Measurements from ENCODE around the gene TMEM94.
"Not testable (repeated sequence)": the region's sequence is repeated elsewhere in the genome, so short reads cannot be mapped to it uniquely, and the experiment has no call there.

TMEM94 gene

GRCh38 chr17:75430159-75430974 is 26.1 kb upstream of the TMEM94 start:
- Histone ChIP-seq H3K4me2 (ENCODE audit: low read length) (peak overlapping the region; percentile 38), H3K9me3 (replicated peaks; ENCODE audit: low read length) (no peaks in the 10 kb centered on the region), H3K27me3 (ENCODE audit: control insufficient read depth, insufficient read depth, low read length) (peaks cover 5% of the 10 kb centered on the region), H3K4me3 (ENCODE audit: low read length) (peak overlapping the region; percentile 14), H3K36me3 (ENCODE audit: insufficient read depth, low read length) (no peaks in the 10 kb centered on the region), H3K9ac (ENCODE audit: low read depth, low read length) (peak overlapping the region; percentile 58), H3K4me1 (ENCODE audit: control insufficient read depth, insufficient read depth, low read length) (peaks cover 26% of the 10 kb centered on the region)

GRCh38 chr17:75433218-75433783 is 23.1 kb upstream of the TMEM94 start:
- H3K4me3 ChIP-seq (ENCODE audit: low read length) = no peak overlapping the region
- H3K36me3 ChIP-seq (ENCODE audit: insufficient read depth, low read length) = no peaks in the 10 kb centered on the region
- peaks cover 5% of the 10 kb centered on the region for H3K27me3 ChIP-seq (ENCODE audit: control insufficient read depth, insufficient read depth, low read length)
- peaks cover 23% of the 10 kb centered on the region for H3K4me1 ChIP-seq (ENCODE audit: control insufficient read depth, insufficient read depth, low read length)
- no peak overlapping the region for H3K4me2 ChIP-seq (ENCODE audit: low read length)
- no peaks in the 10 kb centered on the region for H3K9me3 ChIP-seq (replicated peaks; ENCODE audit: low read length)
- no peak overlapping the region for H3K9ac ChIP-seq (ENCODE audit: low read depth, low read length)

- H3K4me1 ChIP-seq (ENCODE audit: control insufficient read depth, insufficient read depth, low read length) = peaks cover 13% of the 10 kb centered on the region
Observed at GRCh38 chr17:75434433-75434832, 22.0 kb upstream of the TMEM94 start.

GRCh38 chr17:75437404-75437803 is 19.0 kb upstream of the TMEM94 start:
- H3K4me2 ChIP-seq (ENCODE audit: low read length); H3K4me1 ChIP-seq (ENCODE audit: control insufficient read depth, insufficient read depth, low read length); H3K4me3 ChIP-seq (ENCODE audit: low read length); H3K9ac ChIP-seq (ENCODE audit: low read depth, low read length); H3K9me3 ChIP-seq (replicated peaks; ENCODE audit: low read length); H3K36me3 ChIP-seq (ENCODE audit: insufficient read depth, low read length); H3K27me3 ChIP-seq (ENCODE audit: control insufficient read depth, insufficient read depth, low read length): not testable (repeated sequence)

More at GRCh38 chr17:75434433-75434832, 22.0 kb upstream of the TMEM94 start:
- not testable (repeated sequence) for H3K9ac ChIP-seq (ENCODE audit: low read depth, low read length); H3K9me3 ChIP-seq (replicated peaks; ENCODE audit: low read length); H3K4me3 ChIP-seq (ENCODE audit: low read length); H3K4me2 ChIP-seq (ENCODE audit: low read length); H3K27me3 ChIP-seq (ENCODE audit: control insufficient read depth, insufficient read depth, low read length); H3K36me3 ChIP-seq (ENCODE audit: insufficient read depth, low read length)

- no peaks in the 10 kb centered on the region for H3K36me3 ChIP-seq (ENCODE audit: insufficient read depth, low read length)
- H3K9me3 ChIP-seq (replicated peaks; ENCODE audit: low read length) = no peaks in the 10 kb centered on the region
- no peak overlapping the region for H3K4me2 ChIP-seq (ENCODE audit: low read length)
- H3K9ac ChIP-seq (ENCODE audit: low read depth, low read length) = no peak overlapping the region
- no peaks in the 10 kb centered on the region for H3K27me3 ChIP-seq (ENCODE audit: control insufficient read depth, insufficient read depth, low read length)
- no peak overlapping the region for H3K4me3 ChIP-seq (ENCODE audit: low read length)
- H3K4me1 ChIP-seq (ENCODE audit: control insufficient read depth, insufficient read depth, low read length) = peaks cover 6% of the 10 kb centered on the region
Observed at GRCh38 chr17:75439287-75439686, 17.1 kb upstream of the TMEM94 start.

- Histone ChIP-seq H3K4me2 (ENCODE audit: low read length) (no peak overlapping the region), H3K9me3 (replicated peaks; ENCODE audit: low read length) (no peaks in the 10 kb centered on the region), H3K27me3 (ENCODE audit: control insufficient read depth, insufficient read depth, low read length) (no peaks in the 10 kb centered on the region), H3K36me3 (ENCODE audit: insufficient read depth, low read length) (no peaks in the 10 kb centered on the region), H3K9ac (ENCODE audit: low read depth, low read length) (no peak overlapping the region), H3K4me1 (ENCODE audit: control insufficient read depth, insufficient read depth, low read length) (peaks cover 10% of the 10 kb centered on the region), H3K4me3 (ENCODE audit: low read length) (no peak overlapping the region)
Observed at GRCh38 chr17:75440738-75441448, 15.5 kb upstream of the TMEM94 start.

- Histone ChIP-seq H3K9ac (ENCODE audit: low read depth, low read length) (no peak overlapping the region), H3K36me3 (ENCODE audit: insufficient read depth, low read length) (no peaks in the 10 kb centered on the region), H3K4me1 (ENCODE audit: control insufficient read depth, insufficient read depth, low read length) (peaks cover 10% of the 10 kb centered on the region), H3K9me3 (replicated peaks; ENCODE audit: low read length) (no peaks in the 10 kb centered on the region), H3K4me3 (ENCODE audit: low read length) (no peak overlapping the region), H3K27me3 (ENCODE audit: control insufficient read depth, insufficient read depth, low read length) (no peaks in the 10 kb centered on the region), H3K4me2 (ENCODE audit: low read length) (no peak overlapping the region)
Observed at GRCh38 chr17:75442168-75443103, 14.0 kb upstream of the TMEM94 start.

GRCh38 chr17:75445296-75445695 is 11.1 kb upstream of the TMEM94 start:
- no peak overlapping the region for H3K4me2 ChIP-seq (ENCODE audit: low read length)
- no peak overlapping the region for H3K9ac ChIP-seq (ENCODE audit: low read depth, low read length)
- no peaks in the 10 kb centered on the region for H3K9me3 ChIP-seq (replicated peaks; ENCODE audit: low read length)
- no peaks in the 10 kb centered on the region for H3K36me3 ChIP-seq (ENCODE audit: insufficient read depth, low read length)
- peaks cover 10% of the 10 kb centered on the region for H3K4me1 ChIP-seq (ENCODE audit: control insufficient read depth, insufficient read depth, low read length)
- no peak overlapping the region for H3K4me3 ChIP-seq (ENCODE audit: low read length)
- no peaks in the 10 kb centered on the region for H3K27me3 ChIP-seq (ENCODE audit: control insufficient read depth, insufficient read depth, low read length)

GRCh38 chr17:75445896-75446295 is 10.5 kb upstream of the TMEM94 start:
- not testable (repeated sequence) for H3K27me3 ChIP-seq (ENCODE audit: control insufficient read depth, insufficient read depth, low read length); H3K9me3 ChIP-seq (replicated peaks; ENCODE audit: low read length); H3K36me3 ChIP-seq (ENCODE audit: insufficient read depth, low read length); H3K4me2 ChIP-seq (ENCODE audit: low read length); H3K4me3 ChIP-seq (ENCODE audit: low read length); H3K9ac ChIP-seq (ENCODE audit: low read depth, low read length)
- H3K4me1 ChIP-seq (ENCODE audit: control insufficient read depth, insufficient read depth, low read length) = peaks cover 10% of the 10 kb centered on the region

- Histone ChIP-seq H3K27me3 (ENCODE audit: control insufficient read depth, insufficient read depth, low read length) (no peaks in the 10 kb centered on the region), H3K4me1 (ENCODE audit: control insufficient read depth, insufficient read depth, low read length) (peaks cover 10% of the 10 kb centered on the region), H3K4me3 (ENCODE audit: low read length) (no peak overlapping the region), H3K4me2 (ENCODE audit: low read length) (no peak overlapping the region), H3K9me3 (replicated peaks; ENCODE audit: low read length) (no peaks in the 10 kb centered on the region), H3K9ac (ENCODE audit: low read depth, low read length) (no peak overlapping the region), H3K36me3 (ENCODE audit: insufficient read depth, low read length) (no peaks in the 10 kb centered on the region)
Observed at GRCh38 chr17:75447951-75448856, 8.2 kb upstream of the TMEM94 start.

Data from skeletal muscle satellite cell (primary cell).